PFSK-1 (cell line): Measurements from ENCODE around the gene HOMER3. TPM values are rescaled to one million over a fixed set of nuclear protein-coding genes. Genes with fewer than 3 reads are reported as not detected.

Source experiments
- FOXP2 ChIP-seq: optimal IDR thresholded peaks from 2 replicates; pipeline ENCODE3; 2011; ENCODE audit warnings: borderline replicate concordance, control low read depth, inconsistent platforms; ENCODE audit not compliant: insufficient read depth; ENCODE audit errors: extremely low read length, extremely low read depth
- POLR2AphosphoS5 ChIP-seq: IDR thresholded peaks from 2 replicates; pipeline ENCODE4 v1.6.1; 2012; ENCODE audit warnings: low read depth, mild to moderate bottlenecking, control low read depth, low read length, moderate library complexity
- SIN3A ChIP-seq: IDR thresholded peaks from 2 replicates; pipeline ENCODE4 v1.6.1; 2012; ENCODE audit warnings: mild to moderate bottlenecking, low read length, moderate library complexity, borderline replicate concordance; ENCODE audit not compliant: insufficient read depth
- TAF1 ChIP-seq: IDR thresholded peaks from 2 replicates; pipeline ENCODE4 v1.6.1; 2012; ENCODE audit warnings: low read length, control low read depth, borderline replicate concordance; ENCODE audit not compliant: insufficient read depth
- polyA plus RNA-seq: library from polyadenylated mRNA; unstranded; fragments of >200 nt; gene quantifications from one replicate; pipeline ENCODE4 v1.2.1, GENCODE V29; 2012; ENCODE audit warnings: low read depth, missing spikeins; ENCODE audit not compliant: insufficient read length
- TF ChIP-seq, protein P1 (sequence below), 2 experiments: IDR thresholded peaks; 2 replicates each; pipeline versions ENCODE4 v1.6.1 to v1.8.0; 2011 to 2012; ENCODE audit warnings: low read depth in 2 of 2, low read length in 2 of 2, control low read depth in 1 of 2, inconsistent platforms in 1 of 2, mild to moderate bottlenecking in 1 of 2, moderate library complexity in 1 of 2; ENCODE audit not compliant: insufficient read depth in 1 of 2

HOMER3 gene
- polyA plus RNA-seq, result 74.5 TPM

- TF ChIP-seq TAF1 (no peak), SIN3A (no peak), FOXP2 (peak; percentile 12), POLR2AphosphoS5 (no peak)
Observed at GRCh38 chr19:18940769-18941627, at the start of gene HOMER3. Gene HOMER3 (minus strand): TSS chr19:18941217. CDS start chr19:18938982, 2,235 bp downstream.

- TF ChIP-seq FOXP2 (no peak), SIN3A (no peak), POLR2AphosphoS5 (peak; percentile 40)
- TF ChIP-seq, protein P1, sequence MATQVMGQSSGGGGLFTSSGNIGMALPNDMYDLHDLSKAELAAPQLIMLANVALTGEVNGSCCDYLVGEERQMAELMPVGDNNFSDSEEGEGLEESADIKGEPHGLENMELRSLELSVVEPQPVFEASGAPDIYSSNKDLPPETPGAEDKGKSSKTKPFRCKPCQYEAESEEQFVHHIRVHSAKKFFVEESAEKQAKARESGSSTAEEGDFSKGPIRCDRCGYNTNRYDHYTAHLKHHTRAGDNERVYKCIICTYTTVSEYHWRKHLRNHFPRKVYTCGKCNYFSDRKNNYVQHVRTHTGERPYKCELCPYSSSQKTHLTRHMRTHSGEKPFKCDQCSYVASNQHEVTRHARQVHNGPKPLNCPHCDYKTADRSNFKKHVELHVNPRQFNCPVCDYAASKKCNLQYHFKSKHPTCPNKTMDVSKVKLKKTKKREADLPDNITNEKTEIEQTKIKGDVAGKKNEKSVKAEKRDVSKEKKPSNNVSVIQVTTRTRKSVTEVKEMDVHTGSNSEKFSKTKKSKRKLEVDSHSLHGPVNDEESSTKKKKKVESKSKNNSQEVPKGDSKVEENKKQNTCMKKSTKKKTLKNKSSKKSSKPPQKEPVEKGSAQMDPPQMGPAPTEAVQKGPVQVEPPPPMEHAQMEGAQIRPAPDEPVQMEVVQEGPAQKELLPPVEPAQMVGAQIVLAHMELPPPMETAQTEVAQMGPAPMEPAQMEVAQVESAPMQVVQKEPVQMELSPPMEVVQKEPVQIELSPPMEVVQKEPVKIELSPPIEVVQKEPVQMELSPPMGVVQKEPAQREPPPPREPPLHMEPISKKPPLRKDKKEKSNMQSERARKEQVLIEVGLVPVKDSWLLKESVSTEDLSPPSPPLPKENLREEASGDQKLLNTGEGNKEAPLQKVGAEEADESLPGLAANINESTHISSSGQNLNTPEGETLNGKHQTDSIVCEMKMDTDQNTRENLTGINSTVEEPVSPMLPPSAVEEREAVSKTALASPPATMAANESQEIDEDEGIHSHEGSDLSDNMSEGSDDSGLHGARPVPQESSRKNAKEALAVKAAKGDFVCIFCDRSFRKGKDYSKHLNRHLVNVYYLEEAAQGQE (IDR thresholded peaks at IDR 0.05; ENCODE audit: insufficient read depth in 1 of 2, low read depth in 2 of 2, low read length in 2 of 2), result no peak
Observed at GRCh38 chr19:18990128-18990708, 49.2 kb upstream of the HOMER3 start.

DNA sequence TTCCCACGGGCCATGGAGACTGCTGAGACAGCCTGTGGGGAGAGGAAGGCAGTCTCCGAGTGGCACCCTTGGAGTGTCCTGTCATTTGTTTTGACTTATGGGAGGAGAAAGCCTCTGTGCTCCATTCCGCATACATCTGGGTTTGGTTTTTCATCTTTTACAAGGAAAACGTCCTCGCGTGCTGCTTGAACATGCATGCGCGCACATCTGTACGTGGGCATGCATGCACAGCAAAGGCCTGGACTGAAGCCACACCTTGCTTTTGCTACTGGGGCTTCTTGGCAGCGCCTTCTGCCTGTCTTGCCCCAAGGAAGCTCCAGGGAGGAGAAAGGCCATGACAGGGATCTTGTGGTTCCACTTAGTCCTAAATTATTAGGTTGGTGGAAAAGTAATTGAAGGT is 48.3 kb upstream of the HOMER3 start:
- TF ChIP-seq, protein P1 (IDR thresholded peaks at IDR 0.05; ENCODE audit: insufficient read depth in 1 of 2, low read depth in 2 of 2, low read length in 2 of 2), result no peak
- TF ChIP-seq POLR2AphosphoS5, result no peak
- no peak for TF ChIP-seq TAF1
- no peak for TF ChIP-seq SIN3A
- TF ChIP-seq FOXP2, result no peak

DNA sequence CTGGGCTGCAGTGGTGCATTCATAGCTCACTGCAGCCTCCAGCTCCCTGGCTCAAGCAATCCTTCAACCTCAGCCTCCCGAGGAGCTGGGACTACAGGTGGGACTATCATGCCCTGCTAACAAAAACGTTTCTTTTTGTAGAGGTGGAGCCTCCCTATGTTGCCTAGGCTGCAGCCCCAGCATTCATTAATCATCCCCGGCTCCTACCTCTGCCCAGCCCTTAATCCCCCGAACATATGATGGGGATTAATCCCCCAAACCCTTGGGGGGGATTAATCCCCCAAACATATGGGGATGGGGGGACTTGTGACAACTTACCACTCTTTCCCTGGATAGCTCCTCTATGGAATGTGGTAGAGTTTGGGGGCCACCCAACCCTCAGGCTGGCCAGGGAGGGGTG is 46.4 kb upstream of the HOMER3 start:
- TF ChIP-seq FOXP2, result no peak

- TF ChIP-seq POLR2AphosphoS5 (no peak), TAF1 (no peak), FOXP2 (no peak), SIN3A (no peak)
- TF ChIP-seq, protein P1 (IDR thresholded peaks at IDR 0.05; ENCODE audit: insufficient read depth in 1 of 2, low read depth in 2 of 2, low read length in 2 of 2), result no peak
Observed at GRCh38 chr19:18985257-18985656, 44.2 kb upstream of the HOMER3 start.

GRCh38 chr19:18984251-18984650 is 43.2 kb upstream of the HOMER3 start:
- no peak for TF ChIP-seq POLR2AphosphoS5
- TF ChIP-seq SIN3A, result no peak
- no peak for TF ChIP-seq FOXP2
- TF ChIP-seq TAF1, result no peak
- TF ChIP-seq, protein P1 (IDR thresholded peaks at IDR 0.05; ENCODE audit: insufficient read depth in 1 of 2, low read depth in 2 of 2, low read length in 2 of 2), result no peak
